Measurements from ENCODE around the gene SLFN12. TPM values are rescaled to one million over a fixed set of nuclear protein-coding genes. Genes with fewer than 3 reads are reported as not detected.
"Not testable (repeated sequence)": the region's sequence is repeated elsewhere in the genome, so short reads cannot be mapped to it uniquely, and the experiment has no call there.

Gene SLFN12
- total RNA-seq, 6 donors from 2014 or later: 7.0 to 26.2 (median 12.3) TPM

- no peak for DNase-seq
- H3K9me3 ChIP-seq: no peaks in the 10 kb centered on the region
- no peaks in the 10 kb centered on the region for H3K27me3 ChIP-seq
- WGBS, 2 donors: 92 to 94% methylated on average over 4 of the region's 4 CpGs
- no peak overlapping the region for H3K27ac ChIP-seq
- H3K36me3 ChIP-seq: peaks cover 0 to 30% (median 3%) of the 10 kb centered on the region in 4 donors
- no peak for ATAC-seq (ENCODE audit: low FRiP score in 2 of 2)
- no peaks in the 10 kb centered on the region for H3K4me1 ChIP-seq
- no peak overlapping the region for H3K4me3 ChIP-seq
- no peak for TF ChIP-seq CTCF (IDR thresholded peaks at IDR 0.05)
- no peak for TF ChIP-seq POLR2A (IDR thresholded peaks at IDR 0.05)
- no peak for TF ChIP-seq EP300 (IDR thresholded peaks at IDR 0.05)
- no peak for TF ChIP-seq POLR2AphosphoS5 (IDR thresholded peaks at IDR 0.05)
Measured at GRCh38 chr17:35423761-35424160, 8.5 kb downstream of the SLFN12 start.

GRCh38 chr17:35421069-35421468, 11.2 kb downstream of the SLFN12 start:
- H3K9me3 ChIP-seq; H3K27ac ChIP-seq; H3K4me3 ChIP-seq; DNase-seq; H3K4me1 ChIP-seq; H3K27me3 ChIP-seq; ATAC-seq (ENCODE audit: low FRiP score in 2 of 2): not testable (repeated sequence)
- peaks cover 0 to 39% (median 4%) of the 10 kb centered on the region in 4 donors for H3K36me3 ChIP-seq
- WGBS, 2 donors: 90 to 95% methylated on average over 9 of the region's 9 CpGs

GRCh38 chr17:35416659-35417058, 15.6 kb downstream of the SLFN12 start:
- Histone ChIP-seq H3K36me3 (peaks cover 0 to 51% (median 5%) of the 10 kb centered on the region in 4 donors), H3K4me1 (no peaks in the 10 kb centered on the region), H3K27ac (no peak overlapping the region), H3K9me3 (peaks cover 0 to 4% (median 0%) of the 10 kb centered on the region in 4 donors), H3K4me3 (no peak overlapping the region), H3K27me3 (no peaks in the 10 kb centered on the region)
- TF ChIP-seq EP300 (IDR thresholded peaks at IDR 0.05) (no peak), POLR2AphosphoS5 (IDR thresholded peaks at IDR 0.05) (no peak), POLR2A (IDR thresholded peaks at IDR 0.05) (no peak), CTCF (IDR thresholded peaks at IDR 0.05) (no peak)
- DNase-seq: no peak
- no peak for ATAC-seq (ENCODE audit: low FRiP score in 2 of 2)
- WGBS, 2 donors: 85 to 89% methylated on average over 2 of the region's 2 CpGs

- not testable (repeated sequence) for DNase-seq; H3K27me3 ChIP-seq; H3K27ac ChIP-seq; ATAC-seq (ENCODE audit: low FRiP score in 2 of 2); H3K9me3 ChIP-seq; H3K4me3 ChIP-seq; H3K4me1 ChIP-seq
- WGBS, 2 donors: 96% methylated on average over 2 of the region's 2 CpGs
- H3K36me3 ChIP-seq: peaks cover 3 to 55% (median 6%) of the 10 kb centered on the region in 4 donors
Measured at GRCh38 chr17:35414707-35415106, 17.6 kb downstream of the SLFN12 start.

- DNase-seq: no peak
- peaks cover 0 to 4% (median 0%) of the 10 kb centered on the region in 4 donors for H3K9me3 ChIP-seq
- peaks cover 4 to 60% (median 6%) of the 10 kb centered on the region in 4 donors for H3K36me3 ChIP-seq
- no peak overlapping the region for H3K27ac ChIP-seq
- no peaks in the 10 kb centered on the region for H3K4me1 ChIP-seq
- no peak overlapping the region for H3K4me3 ChIP-seq
- 90 to 100% methylated on average over 1 of the region's 1 CpG for WGBS, 2 donors
- ATAC-seq (ENCODE audit: low FRiP score in 2 of 2): no peak
- H3K27me3 ChIP-seq: no peaks in the 10 kb centered on the region
- TF ChIP-seq CTCF (IDR thresholded peaks at IDR 0.05) (no peak), POLR2AphosphoS5 (IDR thresholded peaks at IDR 0.05) (no peak), EP300 (IDR thresholded peaks at IDR 0.05) (no peak), POLR2A (IDR thresholded peaks at IDR 0.05) (no peak)
Measured at GRCh38 chr17:35414247-35414646, 18.1 kb downstream of the SLFN12 start.

GRCh38 chr17:35407531-35407930, 24.8 kb downstream of the SLFN12 start:
- Histone ChIP-seq H3K9me3 (no peaks in the 10 kb centered on the region), H3K27me3 (no peaks in the 10 kb centered on the region), H3K27ac (no peak overlapping the region), H3K4me1 (no peaks in the 10 kb centered on the region), H3K4me3 (no peak overlapping the region), H3K36me3 (peaks cover 4 to 37% (median 4%) of the 10 kb centered on the region in 4 donors)
- DNase-seq (peak in 1 of 2 donors; percentile 74), ATAC-seq (ENCODE audit: low FRiP score in 2 of 2) (no peak)
- no peak for TF ChIP-seq EP300 (IDR thresholded peaks at IDR 0.05)
- no peak for TF ChIP-seq POLR2A (IDR thresholded peaks at IDR 0.05)
- no peak for TF ChIP-seq CTCF (IDR thresholded peaks at IDR 0.05)
- TF ChIP-seq POLR2AphosphoS5 (IDR thresholded peaks at IDR 0.05): no peak
- WGBS, 2 donors: 92 to 97% methylated on average over 24 to 26 of the region's 26 CpGs

Data from upper lobe of left lung (tissue), 6 donors.